ENCODE results near the gene DNAH14. TPM values are rescaled to one million over a fixed set of nuclear protein-coding genes. Genes with fewer than 3 reads are reported as not detected.

Gene DNAH14
- polyA plus RNA-seq, 2 of the 4 experiments (the other 2 are of a cell fraction): 15.9 to 35.8 TPM

GRCh38 chr1:224896130-224896781 is 33.2 kb upstream of the DNAH14 start:
- POLR2A ChIA-PET: no interaction called here
- no peaks in the 10 kb centered on the region for H3K4me1 ChIP-seq
- TF ChIP-seq ATOH8 (CRISPR knock-in tag; IDR thresholded peaks at IDR 0.05; ENCODE audit: low read depth) (no peak), CHD2 (IDR thresholded peaks at IDR 0.05; ENCODE audit: low read length, partially characterized antibody) (no peak), RAD21 (conservative IDR thresholded peaks at IDR 0.05 in 1 of 2, IDR thresholded peaks at IDR 0.05 in 1 of 2) (no peak), JUN (IDR thresholded peaks at IDR 0.05) (no peak), GATA3 (IDR thresholded peaks at IDR 0.05; ENCODE audit: borderline replicate concordance) (no peak), ZC3H11A (IDR thresholded peaks at IDR 0.05) (no peak)
- CTCF ChIA-PET: interaction anchor here (0.5 to 5.6 kb wide), 6 partner anchors 12 to 439 kb away, joined by 3 to 40 read pairs (median 20); no protein-coding TSS in a partner anchor
- FAIRE-seq (no peak), DNase-seq (ENCODE audit: low read depth in 1 of 2, low spot score in 1 of 2) (no peak), ATAC-seq (no peak)
- H3K9me3 ChIP-seq: no peaks in the 10 kb centered on the region; the same call in 2 of the 3 replicates
- H3K4me3 ChIP-seq: no peak overlapping the region
- H3K27ac ChIP-seq: no peak overlapping the region
- no peak overlapping the region for H3K4me2 ChIP-seq
- WGBS (ENCODE audit: missing lambda C conversion rate): 8% methylated on average over 5 of the region's 5 CpGs

DNA sequence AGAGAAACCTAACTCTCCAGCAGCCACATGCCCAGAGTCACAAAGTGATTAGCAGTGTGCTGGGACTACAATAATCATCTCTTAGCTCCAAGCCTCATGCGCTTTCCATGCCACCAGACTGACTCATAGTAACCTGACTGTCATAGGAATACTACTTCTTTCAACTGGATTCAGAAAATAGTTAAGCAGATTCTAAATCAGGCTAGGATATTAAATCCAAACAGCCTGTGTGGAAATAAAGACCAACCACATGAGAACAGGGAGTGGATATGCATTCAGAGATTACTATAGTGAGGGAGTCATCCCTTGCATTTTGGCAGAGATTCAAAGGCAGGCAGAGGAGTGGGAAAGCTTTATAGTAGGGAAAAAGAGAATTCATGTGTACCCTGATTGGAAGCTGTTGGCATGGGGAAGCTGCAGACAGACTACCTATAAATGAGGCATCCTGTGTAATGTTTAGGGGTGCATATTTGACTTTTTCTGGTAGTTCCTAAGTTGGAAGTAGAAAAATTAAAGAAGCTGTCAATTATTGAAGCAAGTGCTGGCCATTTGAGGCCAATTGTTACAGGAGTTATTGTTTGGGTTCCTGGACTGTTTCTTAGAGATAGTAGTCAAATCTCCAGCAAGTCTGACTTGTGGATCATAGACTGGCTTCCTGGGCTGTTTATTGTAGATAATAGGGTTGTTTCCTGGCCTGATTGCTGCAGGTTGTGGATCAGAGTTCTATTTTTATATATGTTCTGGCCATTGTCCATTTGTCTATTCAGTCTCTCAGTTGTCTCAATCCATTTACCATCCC is 31.7 kb upstream of the DNAH14 start:
- H3K4me1 ChIP-seq: no peaks in the 10 kb centered on the region
- ATAC-seq: no peak
- H3K4me3 ChIP-seq: no peak overlapping the region
- WGBS (ENCODE audit: missing lambda C conversion rate): 47% methylated on average over 1 of the region's 1 CpG
- CTCF ChIA-PET: interaction anchor here (3.9 to 5.6 kb wide), 3 partner anchors 25 to 384 kb away, joined by 20 to 40 read pairs (median 26); no protein-coding TSS in a partner anchor
- no peak overlapping the region for H3K27ac ChIP-seq
- no peaks in the 10 kb centered on the region; the same call in 2 of the 3 replicates for H3K9me3 ChIP-seq
- no peak for DNase-seq (ENCODE audit: low read depth in 1 of 2, low spot score in 1 of 2)
- TF ChIP-seq GATA3 (IDR thresholded peaks at IDR 0.05; ENCODE audit: borderline replicate concordance) (no peak), EHF (CRISPR knock-in tag; IDR thresholded peaks at IDR 0.05) (no peak), CEBPB (IDR thresholded peaks at IDR 0.05) (no peak), FOXS1 (CRISPR knock-in tag; IDR thresholded peaks at IDR 0.05) (no peak), ZNF302 (CRISPR knock-in tag; IDR thresholded peaks at IDR 0.05) (no peak), MYC (IDR thresholded peaks at IDR 0.05; ENCODE audit: borderline replicate concordance, low read length) (no peak), NR3C1 (IDR thresholded peaks at IDR 0.05) (no peak), POLR2AphosphoS2 (conservative IDR thresholded peaks at IDR 0.05; ENCODE audit: low read length) (no peak), HOXB5 (CRISPR knock-in tag; IDR thresholded peaks at IDR 0.05) (no peak), PBX3 (IDR thresholded peaks at IDR 0.05) (no peak), TFCP2L1 (CRISPR knock-in tag; IDR thresholded peaks at IDR 0.05) (no peak), ZFP36 (IDR thresholded peaks at IDR 0.05; ENCODE audit: borderline replicate concordance, partially characterized antibody) (no peak), HDAC2 (IDR thresholded peaks at IDR 0.05) (no peak)
- TF ChIP-seq, protein P1, sequence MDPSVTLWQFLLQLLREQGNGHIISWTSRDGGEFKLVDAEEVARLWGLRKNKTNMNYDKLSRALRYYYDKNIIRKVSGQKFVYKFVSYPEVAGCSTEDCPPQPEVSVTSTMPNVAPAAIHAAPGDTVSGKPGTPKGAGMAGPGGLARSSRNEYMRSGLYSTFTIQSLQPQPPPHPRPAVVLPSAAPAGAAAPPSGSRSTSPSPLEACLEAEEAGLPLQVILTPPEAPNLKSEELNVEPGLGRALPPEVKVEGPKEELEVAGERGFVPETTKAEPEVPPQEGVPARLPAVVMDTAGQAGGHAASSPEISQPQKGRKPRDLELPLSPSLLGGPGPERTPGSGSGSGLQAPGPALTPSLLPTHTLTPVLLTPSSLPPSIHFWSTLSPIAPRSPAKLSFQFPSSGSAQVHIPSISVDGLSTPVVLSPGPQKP (IDR thresholded peaks at IDR 0.05; ENCODE audit: low read depth, low read length): no peak
- POLR2A ChIA-PET: no interaction called here
- no peak overlapping the region for H3K4me2 ChIP-seq
- no peak for FAIRE-seq

- ATAC-seq (no peak), DNase-seq (ENCODE audit: low read depth in 1 of 2, low spot score in 1 of 2) (no peak), FAIRE-seq (no peak)
- no peak overlapping the region for H3K27ac ChIP-seq
- ChIA-PET CTCF (no interaction called here), POLR2A (no interaction called here)
- no peak overlapping the region for H3K4me2 ChIP-seq
- 2% methylated on average over 3 of the region's 3 CpGs for WGBS (ENCODE audit: missing lambda C conversion rate)
- TF ChIP-seq ZFP36 (IDR thresholded peaks at IDR 0.05; ENCODE audit: borderline replicate concordance, partially characterized antibody) (no peak), PHF8 (IDR thresholded peaks at IDR 0.05; ENCODE audit: borderline replicate concordance, low read depth) (no peak), RCOR1 (IDR thresholded peaks at IDR 0.05; ENCODE audit: low read depth, low read length) (no peak), MAFK (IDR thresholded peaks at IDR 0.05; ENCODE audit: partially characterized antibody) (no peak), HOXA7 (CRISPR knock-in tag; IDR thresholded peaks at IDR 0.05) (no peak), ZNF302 (CRISPR knock-in tag; IDR thresholded peaks at IDR 0.05) (no peak), SMC3 (IDR thresholded peaks at IDR 0.05) (no peak), ZC3H11A (IDR thresholded peaks at IDR 0.05) (no peak), ATOH8 (CRISPR knock-in tag; IDR thresholded peaks at IDR 0.05; ENCODE audit: low read depth) (no peak), RNF2 (IDR thresholded peaks at IDR 0.05; ENCODE audit: borderline replicate concordance, low read depth) (no peak), FOXS1 (CRISPR knock-in tag; IDR thresholded peaks at IDR 0.05) (no peak), EHF (CRISPR knock-in tag; IDR thresholded peaks at IDR 0.05) (no peak), HDAC2 (IDR thresholded peaks at IDR 0.05) (no peak)
- no peaks in the 10 kb centered on the region; the same call in 2 of the 3 replicates for H3K9me3 ChIP-seq
- no peak overlapping the region for H3K4me3 ChIP-seq
- no peaks in the 10 kb centered on the region for H3K4me1 ChIP-seq
These were observed 30.5 kb upstream of the DNAH14 start for GRCh38 chr1:224898937-224899336.

All from A549 (cell line).